HCT116 (cell line): ENCODE measurements around the gene FHIT. TPM values are rescaled to one million over a fixed set of nuclear protein-coding genes. Genes with fewer than 3 reads are reported as not detected.

Experiments used
- ATAC-seq: fragments of 200-7000 bp; cut with Tn5 transposase; 2 replicates; pipeline ENCODE4 v1.9.1; 2020; ENCODE audit warnings: mild to moderate bottlenecking, moderate library complexity
- BruUV-seq: library from RNA; stranded (reverse); fragments of 400-500 nt; replicated peaks from 2 replicates; lab custom pipeline; 2021; lab: Mats Ljungman, UMichigan
- CTCF ChIA-PET: fragments of 300-600 bp; sonication (Branson Sonifier 250); formaldehyde crosslinking; loops from one replicate; lab custom pipeline; 2021; ENCODE audit warnings: antibody characterized with exemption; lab: Charles Lee
- POLR2A ChIA-PET: fragments of 300-600, 350-600 bp; sonication (Branson Sonifier 250); formaldehyde crosslinking; loops from one replicate; lab custom pipeline; 2021; ENCODE audit warnings: antibody characterized with exemption; lab: Charles Lee
- RAD21 ChIA-PET, 2 experiments: fragments of 300-600 bp; sonication (Branson Sonifier 250); formaldehyde crosslinking; loops; one replicate each; lab custom pipeline; 2023; ENCODE audit warnings: low total read pairs in 2 of 2; ENCODE audit not compliant: uncharacterized antibody in 2 of 2, unreplicated experiment in 2 of 2, low non-redundant PET in 1 of 2; lab: Charles Lee
- DNase-seq: peaks from one replicate; pipeline ENCODE4 v3.0.0-alpha.2; 2010; ENCODE audit warnings: low read depth, low spot score
- H2AFZ ChIP-seq: fragments of 200-600 bp; shearing (Covaris generic), sonication (generic); 2 replicates; pipeline ENCODE4 v1.6.1; 2017; ENCODE audit warnings: low read depth, mixed run types, mixed read lengths, antibody characterized with exemption, low read length; ENCODE audit not compliant: poor library complexity, severe bottlenecking
- H3K27ac ChIP-seq: 2 replicates; pipeline ENCODE4 v1.5.1; 2012; ENCODE audit warnings: low read depth, low read length
- H3K27me3 ChIP-seq: fragments of 200-600 bp; sonication (generic); 2 replicates; pipeline ENCODE4 v1.6.1; 2016; ENCODE audit warnings: mixed run types, low read length, mixed read lengths; ENCODE audit not compliant: insufficient read depth
- H3K36me3 ChIP-seq, 2 experiments: fragments of 200-500 bp in 1 of 2; fragments of 200-600 bp in 1 of 2; sonication (Bioruptor generic) in 1 of 2; sonication (generic) in 1 of 2; 2 replicates each; pipeline versions ENCODE4 v1.5.1 to v1.6.1; 2014 to 2016; ENCODE audit warnings: low read length in 2 of 2, inconsistent platforms in 1 of 2, mixed read lengths in 1 of 2, mixed run types in 1 of 2; ENCODE audit not compliant: insufficient read depth in 2 of 2, control insufficient read depth in 1 of 2
- H3K4me1 ChIP-seq, 2 experiments: fragments of 200-600 bp in 1 of 2; sonication (generic) in 1 of 2; 2 replicates each; pipeline versions ENCODE4 v1.5.1 to v1.6.1; 2012 to 2017; ENCODE audit warnings: low read length in 2 of 2, inconsistent platforms in 1 of 2, mild to moderate bottlenecking in 1 of 2, mixed read lengths in 1 of 2, mixed run types in 1 of 2, moderate library complexity in 1 of 2; ENCODE audit not compliant: insufficient read depth in 2 of 2, control insufficient read depth in 1 of 2
- H3K4me2 ChIP-seq: fragments of 200-600 bp; sonication (generic); 2 replicates; pipeline ENCODE4 v1.6.1; 2017; ENCODE audit warnings: mixed run types, low read length, mixed read lengths
- H3K4me3 ChIP-seq, 2 experiments: fragments of 200-600 bp in 1 of 2; sonication (generic) in 1 of 2; replicated peaks in 1 of 2; 2 replicates each; pipeline ENCODE4 v1.5.1; 2011 to 2016; ENCODE audit warnings: low read length in 2 of 2, control low read depth in 1 of 2, low read depth in 1 of 2, mild to moderate bottlenecking in 1 of 2, mixed read lengths in 1 of 2, mixed run types in 1 of 2
- H3K79me2 ChIP-seq: fragments of 200-600 bp; sonication (generic); 2 replicates; pipeline ENCODE4 v1.6.1; 2017; ENCODE audit warnings: mild to moderate bottlenecking, mixed run types, low read length, moderate library complexity, mixed read lengths; ENCODE audit not compliant: insufficient read depth
- H3K9ac ChIP-seq: fragments of 200-600 bp; sonication (generic); 2 replicates; pipeline ENCODE4 v1.6.1; 2016; ENCODE audit warnings: low read length, mixed read lengths
- H3K9me2 ChIP-seq: fragments of 200-600 bp; sonication (generic), shearing (Covaris generic); 2 replicates; pipeline ENCODE4 v1.6.1; 2017; ENCODE audit warnings: mixed run types, mild to moderate bottlenecking, moderate library complexity; ENCODE audit not compliant: insufficient read depth
- H3K9me3 ChIP-seq, 2 experiments: fragments of 200-500 bp in 1 of 2; fragments of 200-600 bp in 1 of 2; sonication (Bioruptor generic) in 1 of 2; sonication (generic) in 1 of 2; 2 replicates each; pipeline ENCODE4 v1.6.1; 2014 to 2017; ENCODE audit warnings: low read length in 2 of 2, mixed read lengths in 2 of 2, inconsistent platforms in 1 of 2, low read depth in 1 of 2, mild to moderate bottlenecking in 1 of 2, mixed run types in 1 of 2, moderate library complexity in 1 of 2; ENCODE audit not compliant: control insufficient read depth in 1 of 2, insufficient read depth in 1 of 2
- H4K20me1 ChIP-seq: fragments of 200-600 bp; sonication (generic), shearing (Covaris generic); 2 replicates; pipeline ENCODE4 v1.6.1; 2017; ENCODE audit warnings: mixed run types, mild to moderate bottlenecking, moderate library complexity; ENCODE audit not compliant: insufficient read depth
- CBX3 ChIP-seq: IDR thresholded peaks from 2 replicates; pipeline ENCODE4 v1.6.1; 2012; ENCODE audit warnings: low read depth
- EGR1 ChIP-seq: IDR thresholded peaks from 2 replicates; pipeline ENCODE4 v1.6.1; 2012; ENCODE audit warnings: low read depth
- POLR2A ChIP-seq: IDR thresholded peaks from 2 replicates; pipeline ENCODE4 v1.7.0; 2011; ENCODE audit warnings: borderline replicate concordance; ENCODE audit not compliant: insufficient read depth, insufficient read length; ENCODE audit errors: extremely low read depth
- REST ChIP-seq: IDR thresholded peaks from 2 replicates; pipeline ENCODE4 v1.6.1; 2012; ENCODE audit warnings: low read depth
- SP1 ChIP-seq: IDR thresholded peaks from 2 replicates; pipeline ENCODE4 v1.6.1; 2012; ENCODE audit warnings: low read depth
- SRF ChIP-seq: IDR thresholded peaks from 2 replicates; pipeline ENCODE4 v1.6.1; 2012; ENCODE audit warnings: low read depth
- TCF7L2 ChIP-seq: IDR thresholded peaks from 2 replicates; pipeline ENCODE4 v1.7.0; 2011; ENCODE audit warnings: borderline replicate concordance, inconsistent platforms; ENCODE audit not compliant: insufficient read depth, insufficient read length; ENCODE audit errors: extremely low read depth
- YY1 ChIP-seq: IDR thresholded peaks from 2 replicates; pipeline ENCODE4 v1.6.1; 2011; ENCODE audit warnings: low read length, low read depth, moderate library complexity, mild to moderate bottlenecking; ENCODE audit not compliant: insufficient replicate concordance; ENCODE audit errors: extremely low read depth
- intact Hi-C: fragments of 100-400 bp; cut with micrococcal nuclease; formaldehyde crosslinking; loops from 2 replicates; pipeline ENCODE4 v1.10.0; 2022
- total RNA-seq: library from RNA; stranded (reverse); gene quantifications from one replicate; pipeline ENCODE4 v1.2.1, GENCODE V29; 2021; ENCODE audit not compliant: unreplicated experiment

Gene FHIT
- total RNA-seq, 1 experiment from 2014 or later = 20.1 TPM

- TF ChIP-seq EGR1 (no peak), REST (no peak), POLR2A (no peak), TCF7L2 (no peak), CBX3 (no peak)
- Histone ChIP-seq H3K4me2 (no peak overlapping the region), H3K4me3 (no peak overlapping the region), H3K27ac (no peak overlapping the region), H4K20me1 (no peaks in the 10 kb centered on the region), H3K4me1 (no peaks in the 10 kb centered on the region), H3K9me2 (no peaks in the 10 kb centered on the region), H2AFZ (no peak overlapping the region), H3K36me3 (no peaks in the 10 kb centered on the region), H3K27me3 (no peaks in the 10 kb centered on the region), H3K79me2 (no peaks in the 10 kb centered on the region), H3K9ac (no peak overlapping the region), H3K9me3 (no peaks in the 10 kb centered on the region)
- DNase-seq (no peak), ATAC-seq (no peak)
- intact Hi-C loops = no loop called here
- POLR2A ChIA-PET = no interaction called here
- CTCF ChIA-PET = no interaction called here
- no TSS peak for BruUV-seq
- RAD21 ChIA-PET = no interaction called here
These were observed 1467.1 kb downstream of the FHIT start for GRCh38 chr3:59784164-59784563.

GRCh38 chr3:59783468-59783988 is 1467.7 kb downstream of the FHIT start:
- intact Hi-C loops = no loop called here
- ATAC-seq = no peak
- ChIA-PET RAD21 (no interaction called here), CTCF (no interaction called here), POLR2A (no interaction called here)
- Histone ChIP-seq H2AFZ (no peak overlapping the region), H3K9me2 (no peaks in the 10 kb centered on the region), H3K36me3 (no peaks in the 10 kb centered on the region), H3K27ac (no peak overlapping the region), H3K9me3 (no peaks in the 10 kb centered on the region), H3K4me1 (no peaks in the 10 kb centered on the region), H3K4me3 (no peak overlapping the region), H3K27me3 (no peaks in the 10 kb centered on the region), H4K20me1 (no peaks in the 10 kb centered on the region), H3K4me2 (no peak overlapping the region), H3K9ac (no peak overlapping the region), H3K79me2 (no peaks in the 10 kb centered on the region)
- no TSS peak for BruUV-seq
- no peak for DNase-seq
- no peak for TF ChIP-seq SP1
- no peak for TF ChIP-seq YY1
- no peak for TF ChIP-seq SRF
- no peak for TF ChIP-seq REST
